Loucy (cell line): Measurements from ENCODE around the gene TEX28.
"Not testable (repeated sequence)": the region's sequence is repeated elsewhere in the genome, so short reads cannot be mapped to it uniquely, and the experiment has no call there.

ENCODE experiments used
- EZH2phosphoT487 ChIP-seq: fragments of 200-600 bp; IDR thresholded peaks from 2 replicates; pipeline ENCODE4 v1.6.1; 2018; ENCODE audit warnings: antibody characterized with exemption, mild to moderate bottlenecking, moderate library complexity, borderline replicate concordance
- TF ChIP-seq, protein P1 (sequence below): fragments of 200-600 bp; sonication (generic); conservative IDR thresholded peaks from 2 replicates; pipeline ENCODE4 v1.5.1; 2014; ENCODE audit warnings: mild to moderate bottlenecking, antibody characterized with exemption, low read length

DNA sequence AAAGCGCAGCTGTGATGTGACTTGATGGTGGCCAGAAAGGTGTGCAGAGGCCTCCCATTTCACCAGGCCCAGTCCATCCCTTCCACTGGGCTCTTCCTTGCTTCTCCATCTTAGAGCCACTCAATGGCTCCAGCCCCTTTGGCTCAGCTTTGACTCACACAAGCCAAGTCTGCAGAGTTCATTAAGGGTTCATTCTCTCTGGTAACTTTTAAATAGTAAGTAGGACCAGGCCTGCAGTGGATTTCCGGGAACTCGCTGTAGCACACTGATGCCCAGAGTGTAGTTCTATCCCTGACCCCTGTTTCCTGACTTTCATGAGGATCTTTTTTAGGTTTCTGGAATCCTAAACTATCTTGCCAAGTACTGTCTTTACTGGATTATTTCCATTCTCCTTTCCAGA is 63.5 kb downstream of the TEX28 start:
- TF ChIP-seq, protein P1, sequence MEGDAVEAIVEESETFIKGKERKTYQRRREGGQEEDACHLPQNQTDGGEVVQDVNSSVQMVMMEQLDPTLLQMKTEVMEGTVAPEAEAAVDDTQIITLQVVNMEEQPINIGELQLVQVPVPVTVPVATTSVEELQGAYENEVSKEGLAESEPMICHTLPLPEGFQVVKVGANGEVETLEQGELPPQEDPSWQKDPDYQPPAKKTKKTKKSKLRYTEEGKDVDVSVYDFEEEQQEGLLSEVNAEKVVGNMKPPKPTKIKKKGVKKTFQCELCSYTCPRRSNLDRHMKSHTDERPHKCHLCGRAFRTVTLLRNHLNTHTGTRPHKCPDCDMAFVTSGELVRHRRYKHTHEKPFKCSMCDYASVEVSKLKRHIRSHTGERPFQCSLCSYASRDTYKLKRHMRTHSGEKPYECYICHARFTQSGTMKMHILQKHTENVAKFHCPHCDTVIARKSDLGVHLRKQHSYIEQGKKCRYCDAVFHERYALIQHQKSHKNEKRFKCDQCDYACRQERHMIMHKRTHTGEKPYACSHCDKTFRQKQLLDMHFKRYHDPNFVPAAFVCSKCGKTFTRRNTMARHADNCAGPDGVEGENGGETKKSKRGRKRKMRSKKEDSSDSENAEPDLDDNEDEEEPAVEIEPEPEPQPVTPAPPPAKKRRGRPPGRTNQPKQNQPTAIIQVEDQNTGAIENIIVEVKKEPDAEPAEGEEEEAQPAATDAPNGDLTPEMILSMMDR = not testable (repeated sequence)
- TF ChIP-seq EZH2phosphoT487 = not testable (repeated sequence)
